CD4-positive, alpha-beta T cell treated with Interleukin-4 for 1 hour (primary cell): ENCODE measurements around the gene GLT8D1.
A peak's percentile ranks its signal among the peaks of the same experiment; 100 is the strongest.

ENCODE experiments used
- DNase-seq, 2 donors: peaks; one replicate each; pipeline ENCODE4 v3.0.0-alpha.2; 2020 to 2022

The GLT8D1 gene

DNA sequence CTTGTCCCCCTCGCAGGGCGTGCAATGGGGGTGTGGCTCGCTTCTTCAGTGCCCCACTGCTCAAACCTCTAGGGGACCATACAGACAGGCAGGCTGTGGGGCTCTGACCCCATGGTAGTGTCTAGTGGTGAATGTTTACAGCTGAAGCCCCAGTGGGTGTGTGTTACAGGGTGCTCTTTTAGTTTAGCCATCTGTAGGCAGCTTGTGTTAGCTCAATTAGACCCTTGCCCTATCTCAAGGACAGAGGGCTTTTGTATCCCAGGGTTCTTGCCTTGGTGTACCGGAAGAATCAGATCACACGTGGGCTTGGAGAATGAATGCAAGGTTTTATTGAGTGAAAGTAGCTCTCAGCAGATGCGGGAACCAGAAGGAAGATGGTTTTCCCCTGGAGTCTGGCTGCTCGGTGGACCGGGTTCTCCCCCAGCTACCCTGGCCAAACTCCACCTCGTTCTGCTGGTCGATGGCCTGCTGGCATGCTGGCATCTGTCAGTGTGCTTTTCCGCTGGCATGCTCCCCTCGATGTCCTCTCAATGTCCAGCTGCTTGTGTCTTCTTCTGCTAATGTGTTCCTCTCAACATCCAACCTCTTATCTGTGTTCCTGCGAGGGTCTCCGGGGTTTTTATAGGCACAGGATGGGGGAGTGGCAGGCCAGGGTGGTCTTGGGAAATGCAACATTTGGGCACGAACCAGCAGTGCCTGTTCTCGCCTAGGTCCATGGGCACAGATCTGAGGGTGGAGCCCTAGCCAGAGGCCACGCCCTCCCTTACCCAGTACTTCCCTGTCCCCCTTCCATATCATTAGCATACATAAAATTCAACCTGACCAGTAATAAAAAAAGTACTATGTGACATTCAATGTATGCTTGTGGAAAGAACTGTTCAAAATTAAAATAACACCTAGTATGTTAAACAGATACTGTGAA, 7.0 kb upstream of the GLT8D1 start:
- no peak for DNase-seq

GRCh38 chr3:52710512-52710911, 4.9 kb upstream of the GLT8D1 start:
- DNase-seq: no peak

- DNase-seq: no peak
Measured at GRCh38 chr3:52707585-52707984, 2.0 kb upstream of the GLT8D1 start.

GRCh38 chr3:52705438-52705687, 228 bp downstream of the GLT8D1 start:
- DNase-seq: no peak

DNA sequence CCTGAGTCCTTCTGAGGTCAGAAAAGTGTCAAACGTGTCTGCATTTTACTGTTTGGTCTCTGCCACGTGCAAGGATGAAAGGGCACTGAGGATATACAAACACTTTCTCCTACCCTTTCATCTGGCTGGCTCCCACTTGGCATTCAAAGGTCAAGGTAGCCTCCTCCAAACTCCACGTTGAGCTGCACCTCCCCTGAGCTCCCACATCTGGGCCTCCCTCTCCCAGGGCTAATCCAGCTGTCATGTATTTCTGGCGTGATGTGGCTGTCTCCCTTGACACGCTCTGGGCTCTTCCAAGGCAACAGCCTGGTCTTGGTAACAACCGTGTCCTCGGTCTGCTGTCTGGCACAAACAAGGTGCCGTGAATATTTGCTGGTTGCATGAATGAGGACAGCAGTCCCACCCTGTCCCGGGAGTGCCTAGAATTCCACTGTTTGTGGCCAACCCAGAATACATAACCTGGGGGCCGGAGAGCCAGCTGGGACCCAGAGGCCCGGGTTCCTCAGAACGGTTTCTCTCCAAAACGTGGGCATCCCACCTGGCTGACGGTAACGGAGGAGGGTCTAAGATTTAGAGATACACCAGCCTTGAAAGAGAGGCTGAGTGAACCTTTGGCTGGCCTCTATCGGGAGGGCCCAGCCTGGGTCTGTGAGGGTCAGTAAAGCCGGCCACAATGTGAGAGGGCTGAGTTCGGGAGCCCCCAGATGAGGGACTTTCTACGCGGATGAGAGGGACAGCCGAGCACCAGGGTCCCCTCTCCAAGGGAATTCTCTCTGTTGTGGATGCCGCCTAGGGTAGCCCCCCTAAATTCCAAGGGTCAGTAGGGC, 767 bp downstream of the GLT8D1 start:
- DNase-seq: no peak

DNA sequence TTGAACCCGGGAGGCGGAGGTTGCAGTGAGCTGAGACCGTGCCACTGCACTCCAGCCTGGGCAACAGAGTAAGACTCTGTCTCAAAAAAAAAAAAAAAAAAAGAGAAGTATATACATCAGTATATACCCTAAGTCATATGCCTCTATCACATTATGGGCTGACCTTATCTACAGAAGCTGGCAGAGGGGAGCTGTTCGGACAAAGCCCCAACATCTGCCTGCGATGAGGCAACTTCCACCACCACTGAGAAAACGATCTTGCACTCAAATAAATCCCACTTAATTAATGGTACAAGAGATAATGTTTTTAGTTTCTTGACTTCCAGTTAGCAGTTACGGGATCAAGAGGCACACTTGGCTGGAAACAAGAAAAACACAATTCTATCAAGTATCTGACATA, 2.2 kb downstream of the GLT8D1 start:
- no peak for DNase-seq

GRCh38 chr3:52697632-52697965, 8.0 kb downstream of the GLT8D1 start:
- no peak for DNase-seq

GRCh38 chr3:52696830-52697631, 8.6 kb downstream of the GLT8D1 start:
- no peak for DNase-seq

DNA sequence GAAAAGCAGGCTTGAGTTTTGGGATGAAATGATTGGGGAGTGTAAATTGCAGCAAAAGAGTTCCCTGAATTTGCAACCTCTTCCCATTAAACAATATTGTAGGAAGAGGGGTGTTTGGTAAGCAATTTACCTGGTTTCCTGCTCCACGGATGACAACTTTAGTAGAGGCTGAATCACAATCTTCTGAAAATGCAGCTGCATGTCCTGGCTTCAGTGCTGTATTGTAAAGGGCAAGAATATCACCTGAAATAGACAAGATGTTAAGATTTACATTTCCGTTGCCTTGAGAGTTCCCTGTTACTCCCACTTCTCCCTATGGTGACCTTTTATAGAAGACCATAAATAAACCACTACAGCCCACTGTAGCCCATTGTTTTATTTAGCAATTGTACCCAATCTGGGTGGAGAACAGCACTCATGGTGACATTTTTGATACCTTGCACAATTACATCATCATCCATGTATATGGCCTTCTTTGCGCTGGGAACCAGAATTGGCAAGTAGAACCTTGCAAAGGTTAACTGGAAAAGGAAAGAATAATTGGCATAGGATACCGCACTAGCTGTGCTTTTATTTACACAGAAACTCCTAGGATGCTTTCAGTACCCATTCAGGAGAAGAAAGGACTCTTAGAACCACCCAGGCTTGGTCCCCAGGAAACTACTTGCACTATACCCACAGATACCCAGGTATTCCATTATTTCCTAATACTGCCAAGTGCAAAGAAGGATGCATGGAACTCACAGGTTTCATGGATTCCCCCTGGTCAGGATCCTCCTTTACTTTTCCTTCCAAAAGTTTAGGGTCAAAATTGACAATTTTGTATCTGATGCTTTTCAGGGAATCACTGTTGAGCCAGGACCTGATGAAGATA, 9.6 kb downstream of the GLT8D1 start:
- DNase-seq: no peak

DNA sequence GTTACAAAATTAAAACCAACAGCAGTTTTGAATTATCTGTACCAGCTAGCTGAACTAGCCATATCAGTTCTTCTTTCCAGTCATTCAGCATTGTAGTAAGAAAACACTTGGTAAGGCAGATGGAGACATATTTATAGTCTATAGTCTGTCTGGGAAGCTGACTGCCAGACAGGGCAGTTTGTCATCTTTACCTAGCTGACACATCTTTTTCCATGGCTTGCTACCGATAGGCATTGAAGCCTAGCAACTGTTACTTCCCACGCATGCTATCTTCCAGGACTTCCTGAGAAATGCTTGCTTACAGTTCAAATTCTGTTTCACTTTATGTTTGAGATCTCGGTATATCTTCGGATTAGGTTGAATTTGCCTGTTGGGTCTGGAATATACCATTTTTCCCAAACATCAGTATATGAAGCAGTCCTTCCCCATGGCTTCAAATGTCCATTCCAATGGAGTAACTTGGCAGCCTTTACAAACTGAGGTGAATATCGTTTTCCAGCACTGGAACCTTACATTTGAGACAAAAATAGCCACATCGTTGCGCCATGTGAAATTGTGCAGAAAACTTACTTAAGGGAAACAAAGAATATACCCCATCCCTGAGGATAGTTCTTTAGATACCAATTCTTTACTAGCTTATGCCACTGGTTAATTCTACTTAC, 10.9 kb downstream of the GLT8D1 start:
- DNase-seq: no peak

- no peak for DNase-seq
Measured at GRCh38 chr3:52693071-52693470, 12.5 kb downstream of the GLT8D1 start.

GRCh38 chr3:52690560-52690959, 15.0 kb downstream of the GLT8D1 start:
- no peak for DNase-seq

DNA sequence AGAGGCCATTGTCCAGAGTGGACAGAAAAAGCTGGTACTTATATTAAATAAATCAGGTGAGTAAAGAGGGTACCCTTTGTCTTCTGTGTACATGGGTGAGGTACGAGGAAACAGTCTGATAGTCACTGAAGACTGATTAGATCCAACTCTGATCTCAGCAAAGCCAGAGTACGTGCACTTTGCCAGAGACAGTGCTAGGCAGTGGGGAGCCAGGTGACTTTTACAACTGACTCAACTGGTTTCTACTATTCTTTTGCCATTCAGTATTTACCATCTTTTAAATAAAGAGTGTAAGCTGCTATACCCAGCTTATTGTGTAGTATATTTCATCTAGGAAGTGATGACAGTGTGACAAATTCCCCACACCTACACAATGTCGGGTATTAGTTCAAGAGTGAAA, 16.4 kb downstream of the GLT8D1 start:
- DNase-seq: no peak

- DNase-seq: no peak
Measured at GRCh38 chr3:52688266-52688665, 17.3 kb downstream of the GLT8D1 start.

DNA sequence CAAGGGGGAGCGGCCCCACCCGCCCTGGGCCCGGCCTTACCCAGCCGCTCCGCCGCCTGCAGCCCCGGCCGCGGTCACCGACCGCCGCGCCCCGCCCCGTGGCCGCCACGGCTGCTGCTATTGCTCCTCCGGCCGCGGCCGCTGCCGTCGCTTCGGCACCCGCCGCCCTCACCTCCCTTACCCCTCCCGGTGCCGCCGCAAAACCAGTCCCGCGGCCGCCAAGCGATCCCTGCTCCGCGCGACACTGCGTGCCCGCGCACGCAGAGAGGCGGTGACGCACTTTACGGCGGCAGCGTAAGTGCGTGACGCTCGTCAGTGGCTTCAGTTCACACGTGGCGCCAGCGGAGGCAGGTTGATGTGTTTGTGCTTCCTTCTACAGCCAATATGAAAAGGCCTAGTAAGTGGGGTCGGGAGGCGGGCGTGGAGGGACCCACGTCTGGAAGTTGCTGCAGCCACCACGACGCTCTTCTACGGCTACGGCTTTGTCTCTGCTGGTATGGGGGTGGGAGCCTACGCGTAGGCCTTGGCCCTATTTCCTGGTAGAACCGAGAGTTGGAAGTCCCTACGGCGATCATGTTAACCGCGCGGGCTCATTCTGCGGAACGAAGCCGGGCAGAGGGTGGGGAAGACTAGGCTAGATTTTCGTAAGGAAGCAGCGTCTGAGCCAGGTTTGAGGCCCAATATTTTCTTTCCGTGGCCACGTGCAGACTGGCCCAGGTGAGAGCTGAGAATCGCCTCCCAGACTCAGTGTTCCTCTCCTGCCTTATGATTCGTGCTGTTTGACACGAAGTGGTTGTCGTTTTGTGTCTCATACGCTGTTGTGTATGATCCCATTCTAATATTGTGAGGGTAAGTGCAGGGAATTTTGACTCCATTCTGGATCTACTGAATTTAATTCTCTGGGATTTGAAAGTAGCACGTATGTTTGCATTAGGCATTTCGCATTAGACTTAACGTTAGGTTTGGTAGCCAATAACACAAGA, 19.6 kb downstream of the GLT8D1 start, which contains the start of the genes GNL3 and PBRM1:
TSS of gene GNL3 (plus strand) at position 324 of the 983 bp plus-strand sequence. CDS start at position 385, 61 bp downstream.
TSS of gene PBRM1 (minus strand) at position 205 of the 983 bp plus-strand sequence.
- DNase-seq: peak; percentile 94

DNA sequence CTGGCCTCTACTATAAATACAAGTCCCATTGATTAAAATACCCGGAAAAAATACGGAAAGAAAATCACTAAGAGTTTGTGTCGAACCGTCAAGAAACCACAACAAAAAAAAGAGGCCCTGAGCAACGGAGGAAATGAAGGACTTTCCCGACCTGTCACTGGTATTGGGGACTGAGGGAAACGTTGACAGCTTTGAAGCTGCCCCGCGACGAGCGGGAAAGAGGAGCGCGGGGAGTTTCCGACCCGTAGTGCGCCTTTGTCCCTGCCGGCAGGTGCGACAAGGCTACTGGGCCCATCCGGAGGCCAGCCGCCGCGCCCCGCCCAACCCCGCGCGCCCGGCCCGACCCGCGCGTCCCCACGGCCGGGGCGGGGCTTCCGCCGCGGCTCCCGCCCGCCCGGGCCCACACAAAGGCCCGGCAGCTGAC, 20.3 kb downstream of the GLT8D1 start:
- DNase-seq: peak; percentile 83 to 87

DNA sequence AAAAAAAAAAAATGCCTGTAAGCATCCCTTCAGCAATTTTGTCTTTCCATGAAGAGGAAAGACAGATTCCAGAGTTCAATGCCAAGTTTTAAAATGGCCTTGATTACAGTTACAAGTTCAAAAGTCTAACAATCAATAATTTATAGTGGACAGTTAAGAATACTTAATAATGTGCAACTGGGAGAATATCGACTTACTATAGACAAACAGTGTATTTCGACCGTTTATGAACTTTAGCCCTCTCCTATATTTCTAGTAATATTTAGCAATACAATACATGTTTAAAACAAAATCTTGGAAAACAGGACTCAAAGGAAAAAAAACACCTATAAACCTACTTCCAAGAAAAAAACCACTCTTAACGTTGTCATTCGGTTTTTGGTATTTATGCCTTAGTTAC, 21.4 kb downstream of the GLT8D1 start:
- DNase-seq: no peak

DNA sequence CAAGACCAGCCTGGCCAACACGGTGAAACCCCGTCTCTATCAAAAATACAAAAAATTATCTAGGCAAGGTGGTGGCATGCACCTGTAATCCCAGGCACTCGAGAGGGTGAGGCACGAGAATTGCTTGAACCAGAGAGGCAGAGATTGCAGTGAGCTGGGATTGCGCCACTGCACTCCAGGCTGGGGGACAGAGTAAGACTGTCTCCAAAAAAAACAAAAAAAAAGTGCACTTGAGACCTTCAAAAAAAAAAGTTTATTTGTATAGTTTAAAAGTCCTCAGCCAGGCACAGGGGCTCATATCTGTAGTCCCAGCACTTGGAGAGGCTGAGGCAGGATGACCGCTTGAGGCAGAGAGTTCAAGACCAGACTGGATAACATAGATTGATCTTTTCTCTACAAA, 22.0 kb downstream of the GLT8D1 start:
- DNase-seq: no peak

GRCh38 chr3:52682016-52682415, 23.6 kb downstream of the GLT8D1 start:
- DNase-seq: no peak

- no peak for DNase-seq
Measured at GRCh38 chr3:52681596-52681995, 24.0 kb downstream of the GLT8D1 start.
